ENCODE data around the gene ODF2. TPM values are rescaled to one million over a fixed set of nuclear protein-coding genes. Genes with fewer than 3 reads are reported as not detected.
"Not testable (repeated sequence)": the region's sequence is repeated elsewhere in the genome, so short reads cannot be mapped to it uniquely, and the experiment has no call there.

Gene ODF2
- total RNA-seq, 2 donors from 2014 or later: 26.2 to 29.1 TPM

- no peaks in the 10 kb centered on the region for H3K9me3 ChIP-seq (ENCODE audit: control insufficient read depth, low read length, poor library complexity, severe bottlenecking)
- no peaks in the 10 kb centered on the region for H3K36me3 Mint-ChIP-seq (ENCODE audit: low read depth)
- H3K27ac Mint-ChIP-seq: no peak overlapping the region
- H3K27me3 Mint-ChIP-seq: no peaks in the 10 kb centered on the region
- no peak for DNase-seq
- no peak overlapping the region for H3K4me3 Mint-ChIP-seq
- no peak for ATAC-seq
- H3K4me1 Mint-ChIP-seq: peaks cover 3% of the 10 kb centered on the region
Measured at GRCh38 chr9:128434340-128434739, 21.5 kb upstream of the ODF2 start.

DNA sequence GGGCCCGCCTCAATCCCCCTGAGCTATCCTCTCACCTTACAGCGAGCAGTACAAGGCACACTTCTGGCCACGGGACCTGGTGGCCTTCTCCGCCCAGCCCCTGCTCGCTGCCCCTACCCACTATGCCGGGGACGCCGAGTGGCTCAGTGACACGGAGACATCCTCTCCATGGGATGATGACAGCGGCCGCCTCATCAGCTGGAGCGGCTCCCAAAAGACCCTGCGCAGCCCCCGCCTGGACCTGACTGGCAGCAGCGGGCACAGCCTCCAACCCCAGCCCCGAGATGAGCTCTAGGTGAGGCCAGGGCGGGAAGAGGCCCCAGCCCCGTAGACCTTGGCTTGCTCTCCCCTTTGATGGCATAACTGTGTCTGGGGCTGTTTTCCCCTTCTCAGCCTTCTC, 20.2 kb upstream of the ODF2 start:
- no peaks in the 10 kb centered on the region for H3K36me3 Mint-ChIP-seq (ENCODE audit: low read depth)
- ATAC-seq: no peak
- H3K27ac Mint-ChIP-seq: no peak overlapping the region
- peaks cover 3% of the 10 kb centered on the region for H3K4me1 Mint-ChIP-seq
- DNase-seq: no peak
- no peak overlapping the region for H3K4me3 Mint-ChIP-seq
- H3K27me3 Mint-ChIP-seq: no peaks in the 10 kb centered on the region
- no peaks in the 10 kb centered on the region for H3K9me3 ChIP-seq (ENCODE audit: control insufficient read depth, low read length, poor library complexity, severe bottlenecking)

GRCh38 chr9:128438343-128439109, 17.3 kb upstream of the ODF2 start:
- peak; percentile 96 for ATAC-seq
- H3K9me3 ChIP-seq (ENCODE audit: control insufficient read depth, low read length, poor library complexity, severe bottlenecking): no peaks in the 10 kb centered on the region
- no peak overlapping the region for H3K27ac Mint-ChIP-seq
- no peaks in the 10 kb centered on the region for H3K27me3 Mint-ChIP-seq
- no peaks in the 10 kb centered on the region for H3K36me3 Mint-ChIP-seq (ENCODE audit: low read depth)
- H3K4me3 Mint-ChIP-seq: no peak overlapping the region
- DNase-seq: peak; percentile 62 to 80 (median 72)
- H3K4me1 Mint-ChIP-seq: peaks cover 3% of the 10 kb centered on the region

- H3K4me3 Mint-ChIP-seq: no peak overlapping the region
- H3K27ac Mint-ChIP-seq: no peak overlapping the region
- ATAC-seq (no peak), DNase-seq (no peak)
- no peaks in the 10 kb centered on the region for H3K27me3 Mint-ChIP-seq
- no peaks in the 10 kb centered on the region for H3K36me3 Mint-ChIP-seq (ENCODE audit: low read depth)
- peaks cover 3% of the 10 kb centered on the region for H3K4me1 Mint-ChIP-seq
- no peaks in the 10 kb centered on the region for H3K9me3 ChIP-seq (ENCODE audit: control insufficient read depth, low read length, poor library complexity, severe bottlenecking)
Measured at GRCh38 chr9:128439273-128439672, 16.5 kb upstream of the ODF2 start.

DNA sequence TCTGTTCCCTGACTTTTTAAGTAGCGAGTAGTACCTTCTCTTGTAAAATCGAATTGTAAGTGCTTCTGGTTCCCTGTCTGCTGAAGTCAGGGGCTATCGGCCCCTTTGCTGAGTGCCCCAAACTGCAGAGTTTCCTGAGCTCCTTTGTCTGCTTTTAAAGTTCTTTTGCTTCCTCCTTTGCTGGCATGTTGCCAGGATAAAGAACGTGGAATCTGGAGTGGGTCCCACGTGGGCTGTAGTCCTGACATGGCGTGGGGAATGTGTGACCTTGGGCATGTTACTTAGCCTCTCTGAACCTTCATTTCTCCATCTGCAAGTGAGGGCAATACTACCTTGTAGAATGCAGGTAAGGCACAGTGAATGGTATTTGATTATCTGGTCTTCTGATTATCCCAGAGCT, 13.7 kb upstream of the ODF2 start:
- H3K27ac Mint-ChIP-seq: no peak overlapping the region
- no peaks in the 10 kb centered on the region for H3K9me3 ChIP-seq (ENCODE audit: control insufficient read depth, low read length, poor library complexity, severe bottlenecking)
- H3K4me1 Mint-ChIP-seq: peaks cover 5% of the 10 kb centered on the region
- DNase-seq: no peak
- H3K4me3 Mint-ChIP-seq: peak overlapping the region; percentile 43
- H3K36me3 Mint-ChIP-seq (ENCODE audit: low read depth): no peaks in the 10 kb centered on the region
- ATAC-seq: no peak
- no peaks in the 10 kb centered on the region for H3K27me3 Mint-ChIP-seq

- H3K4me1 Mint-ChIP-seq; H3K9me3 ChIP-seq (ENCODE audit: control insufficient read depth, low read length, poor library complexity, severe bottlenecking); H3K27ac Mint-ChIP-seq; ATAC-seq; H3K27me3 Mint-ChIP-seq; DNase-seq; H3K36me3 Mint-ChIP-seq (ENCODE audit: low read depth); H3K4me3 Mint-ChIP-seq: not testable (repeated sequence)
Measured at GRCh38 chr9:128446505-128446904, 9.3 kb upstream of the ODF2 start.

GRCh38 chr9:128448746-128449145, 7.1 kb upstream of the ODF2 start:
- H3K27ac Mint-ChIP-seq: no peak overlapping the region
- peaks cover 2% of the 10 kb centered on the region for H3K4me1 Mint-ChIP-seq
- DNase-seq (no peak), ATAC-seq (no peak)
- H3K36me3 Mint-ChIP-seq (ENCODE audit: low read depth): no peaks in the 10 kb centered on the region
- no peaks in the 10 kb centered on the region for H3K27me3 Mint-ChIP-seq
- no peaks in the 10 kb centered on the region for H3K9me3 ChIP-seq (ENCODE audit: control insufficient read depth, low read length, poor library complexity, severe bottlenecking)
- no peak overlapping the region for H3K4me3 Mint-ChIP-seq

GRCh38 chr9:128454991-128455390, 815 bp upstream of the ODF2 start:
- Mint-ChIP-seq H3K4me1 (peaks cover 21% of the 10 kb centered on the region), H3K36me3 (ENCODE audit: low read depth) (no peaks in the 10 kb centered on the region), H3K4me3 (peak overlapping the region; percentile 94), H3K27me3 (no peaks in the 10 kb centered on the region), H3K27ac (peak overlapping the region; percentile 92)
- no peaks in the 10 kb centered on the region for H3K9me3 ChIP-seq (ENCODE audit: control insufficient read depth, low read length, poor library complexity, severe bottlenecking)
- DNase-seq: no peak
- no peak for ATAC-seq

- Mint-ChIP-seq H3K27ac (peak overlapping the region; percentile 14), H3K36me3 (ENCODE audit: low read depth) (no peaks in the 10 kb centered on the region), H3K4me1 (peaks cover 21% of the 10 kb centered on the region), H3K27me3 (no peaks in the 10 kb centered on the region), H3K4me3 (peak overlapping the region; percentile 94)
- no peaks in the 10 kb centered on the region for H3K9me3 ChIP-seq (ENCODE audit: control insufficient read depth, low read length, poor library complexity, severe bottlenecking)
- ATAC-seq (peak; percentile 57), DNase-seq (peak; percentile 34 to 60 (median 55))
Measured at GRCh38 chr9:128456613-128457061, 831 bp downstream of the ODF2 start.

DNA sequence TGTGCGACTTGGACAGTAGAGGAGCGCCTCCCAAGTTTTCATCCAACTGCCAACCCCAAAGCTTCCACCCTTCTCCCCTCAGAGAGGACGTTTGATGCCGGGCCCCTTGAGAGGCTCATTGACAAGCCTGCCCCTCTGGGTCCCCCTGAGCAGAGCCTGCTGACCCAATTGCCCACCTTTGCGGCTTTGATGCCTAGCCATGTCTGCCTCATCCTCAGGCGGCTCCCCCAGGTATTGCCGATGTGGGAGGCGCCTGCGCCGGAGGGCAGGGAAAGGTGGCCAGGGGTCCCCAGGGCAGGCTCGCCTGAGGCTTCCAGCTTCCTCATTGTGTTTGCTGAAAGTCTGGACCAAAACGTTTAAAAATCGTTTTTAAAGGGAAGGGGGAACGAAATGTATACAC, 1.4 kb downstream of the ODF2 start:
- ATAC-seq: no peak
- H3K27ac Mint-ChIP-seq: peak overlapping the region; percentile 14
- DNase-seq: no peak

GRCh38 chr9:128459011-128459410, 3.2 kb downstream of the ODF2 start:
- Mint-ChIP-seq H3K4me1 (peaks cover 21% of the 10 kb centered on the region), H3K27me3 (no peaks in the 10 kb centered on the region), H3K27ac (no peak overlapping the region), H3K36me3 (ENCODE audit: low read depth) (no peaks in the 10 kb centered on the region), H3K4me3 (no peak overlapping the region)
- no peaks in the 10 kb centered on the region for H3K9me3 ChIP-seq (ENCODE audit: control insufficient read depth, low read length, poor library complexity, severe bottlenecking)
- DNase-seq: no peak
- no peak for ATAC-seq

More for the DNA sequence above, 1.4 kb downstream of the ODF2 start:
- Mint-ChIP-seq H3K27me3 (no peaks in the 10 kb centered on the region), H3K4me3 (peak overlapping the region; percentile 94), H3K36me3 (ENCODE audit: low read depth) (no peaks in the 10 kb centered on the region), H3K4me1 (peaks cover 21% of the 10 kb centered on the region)
- H3K9me3 ChIP-seq (ENCODE audit: control insufficient read depth, low read length, poor library complexity, severe bottlenecking): no peaks in the 10 kb centered on the region

- Mint-ChIP-seq H3K27me3 (no peaks in the 10 kb centered on the region), H3K36me3 (ENCODE audit: low read depth) (peaks cover 2% of the 10 kb centered on the region), H3K4me3 (no peak overlapping the region), H3K4me1 (peaks cover 5% of the 10 kb centered on the region), H3K27ac (no peak overlapping the region)
- DNase-seq: no peak
- H3K9me3 ChIP-seq (ENCODE audit: control insufficient read depth, low read length, poor library complexity, severe bottlenecking): no peaks in the 10 kb centered on the region
- ATAC-seq: no peak
Measured at GRCh38 chr9:128469070-128469469, 13.3 kb downstream of the ODF2 start.

- no peak overlapping the region for H3K27ac Mint-ChIP-seq
- DNase-seq: no peak
- no peak overlapping the region for H3K4me3 Mint-ChIP-seq
- H3K4me1 Mint-ChIP-seq: peaks cover 5% of the 10 kb centered on the region
- no peaks in the 10 kb centered on the region for H3K27me3 Mint-ChIP-seq
- peaks cover 2% of the 10 kb centered on the region for H3K36me3 Mint-ChIP-seq (ENCODE audit: low read depth)
- H3K9me3 ChIP-seq (ENCODE audit: control insufficient read depth, low read length, poor library complexity, severe bottlenecking): no peaks in the 10 kb centered on the region
- no peak for ATAC-seq
Measured at GRCh38 chr9:128470560-128470959, 14.8 kb downstream of the ODF2 start.

GRCh38 chr9:128473104-128473503, 17.3 kb downstream of the ODF2 start:
- Mint-ChIP-seq H3K4me1 (peaks cover 5% of the 10 kb centered on the region), H3K27ac (no peak overlapping the region), H3K4me3 (no peak overlapping the region), H3K36me3 (ENCODE audit: low read depth) (peaks cover 2% of the 10 kb centered on the region), H3K27me3 (no peaks in the 10 kb centered on the region)
- H3K9me3 ChIP-seq (ENCODE audit: control insufficient read depth, low read length, poor library complexity, severe bottlenecking): no peaks in the 10 kb centered on the region
- ATAC-seq: no peak
- DNase-seq: no peak
